Heart left ventricle (tissue), 16 donors: ENCODE data around the gene OS9. TPM values are rescaled to one million over a fixed set of nuclear protein-coding genes. Genes with fewer than 3 reads are reported as not detected.

Source experiments
- ATAC-seq, 4 donors: fragments of 200-7000 bp; cut with Tn5 transposase; one replicate each; pipeline ENCODE4 v1.9.1; 2020 to 2022; ENCODE audit warnings: moderate library complexity in 4 of 4, mild to moderate bottlenecking in 3 of 4, moderate number of reproducible peaks in 1 of 4
- DNase-seq, 5 donors: peaks; one replicate each; pipeline ENCODE4 v3.0.0-alpha.2; 2020
- H3K27ac ChIP-seq, 12 donors: fragments of 200-600 bp; sonication (generic) in 4 of 12; one replicate each; pipeline versions ENCODE4 v1.5.0 to v1.8.0; 2016 to 2022; ENCODE audit warnings: mild to moderate bottlenecking in 2 of 12
- H3K27me3 ChIP-seq, 9 donors: fragments of 200-600 bp; sonication (generic) in 2 of 9; one replicate each; pipeline versions ENCODE4 v1.5.1 to v1.8.0; 2016 to 2022; ENCODE audit warnings: mild to moderate bottlenecking in 3 of 9
- H3K36me3 ChIP-seq, 9 donors: fragments of 200-600 bp; sonication (generic) in 2 of 9; one replicate each; pipeline versions ENCODE4 v1.5.0 to v1.8.0; 2018 to 2022; ENCODE audit warnings: mild to moderate bottlenecking in 2 of 9
- H3K4me1 ChIP-seq, 12 donors: fragments of 200-600 bp; sonication (generic) in 4 of 12; one replicate each; pipeline versions ENCODE4 v1.5.0 to v1.8.0; 2016 to 2022; ENCODE audit warnings: mild to moderate bottlenecking in 3 of 12
- H3K4me3 ChIP-seq, 12 donors: fragments of 200-600 bp; sonication (generic) in 4 of 12; one replicate each; pipeline versions ENCODE4 v1.5.0 to v1.8.0; 2017 to 2022; ENCODE audit warnings: mild to moderate bottlenecking in 9 of 12, moderate library complexity in 4 of 12
- H3K9me3 ChIP-seq, 12 donors: fragments of 200-600 bp; sonication (generic) in 4 of 12; one replicate each; pipeline versions ENCODE4 v1.5.0 to v1.8.0; 2016 to 2022; ENCODE audit warnings: mild to moderate bottlenecking in 1 of 12
- POLR2A ChIP-seq, 2 donors: fragments of 450-650 bp; IDR thresholded peaks; one replicate each; pipeline ENCODE4 v1.6.1; 2017; ENCODE audit warnings: antibody characterized with exemption in 2 of 2, mild to moderate bottlenecking in 2 of 2, moderate library complexity in 2 of 2
- WGBS, 4 donors: extraction: QIAGEN DNeasy Blood & Tissue Kit in 2 of 4; methylation state at CpG; one replicate each; pipeline versions ENCODE4 v1.1.5 to v1.1.7; 2013 to 2018; 5-methylcytosine and 5-hydroxymethylcytosine counted together
- intact Hi-C, 10 donors: fragments of 100-400 bp; cut with DNase I; formaldehyde crosslinking; loops; one replicate each; pipeline versions ENCODE4 v1.11.1 to v1.14.2; 2022
- polyA plus RNA-seq, 2 donors: library from polyadenylated mRNA; stranded (reverse); fragments of 200-250 nt; gene quantifications; one replicate each; pipeline ENCODE4 v1.2.3, GENCODE V29; 2013
- total RNA-seq, 9 donors: library from RNA; depleted of rRNA in 2 of 9; stranded (reverse); fragments of >200 nt in 2 of 9; fragmentation: NEBNext Ultra II Directional in 3 of 9; extraction: Animal tissue kit (Norgen Biotek cat#: 25700) in 3 of 9; gene quantifications; one replicate each; pipeline versions ENCODE4 v1.1.0 to v1.2.4, GENCODE V29; 2016 to 2023
- TF ChIP-seq, protein P1 (sequence below), 12 donors: fragments of 200-600 bp; sonication (generic) in 4 of 12; IDR thresholded peaks; one replicate each; pipeline versions ENCODE4 v1.5.0 to v1.8.0; 2018 to 2022; ENCODE audit warnings: antibody characterized with exemption in 12 of 12, mild to moderate bottlenecking in 5 of 12
- donor health status: ischemic (EF 13 %, LVEDD 7.1; RV severe dilation, severe dysfunction).
- donor health status: healthy with polysubstance abuse.
- donor health status: DM: no; HTN: yes; CAD: no.
- donor health status: DM: no; HTN: no; CAD: no.
- donor health status: ischemic (EF 25% LVEDD 6.9; RV normal size, moderate dysfunction).
- donor health status: ischemic (EF 25% LVEDD 5.7; RV mildly dilated, moderate dysfunction).
- donor health status: healthy.
- donor health status: DM: yes; HTN: yes; CAD: no.
- donor health status: ischemic (EF 35%, LVEDD 5.7; RV mildly dilated, moderate dysfunction).
- donor health status: nonischemic (EF 11% LVEDD 7.7; RV severe dilation, severe dysfunction).
- donor health status: DM: yes; HTN: yes; CAD: no.
- donor health status: PGD.
- donor health status: ischemic (EF 29% LVEDD 5.4; RV normal size, mild dysfunction).
- donor health status: nonischemic (EF 23%, LVEDD 6.1; RV moderate dilation, normal function).

OS9 gene
- total and polyA plus RNA-seq, 11 donors: 89.4 to 196 (median 130) TPM

DNA sequence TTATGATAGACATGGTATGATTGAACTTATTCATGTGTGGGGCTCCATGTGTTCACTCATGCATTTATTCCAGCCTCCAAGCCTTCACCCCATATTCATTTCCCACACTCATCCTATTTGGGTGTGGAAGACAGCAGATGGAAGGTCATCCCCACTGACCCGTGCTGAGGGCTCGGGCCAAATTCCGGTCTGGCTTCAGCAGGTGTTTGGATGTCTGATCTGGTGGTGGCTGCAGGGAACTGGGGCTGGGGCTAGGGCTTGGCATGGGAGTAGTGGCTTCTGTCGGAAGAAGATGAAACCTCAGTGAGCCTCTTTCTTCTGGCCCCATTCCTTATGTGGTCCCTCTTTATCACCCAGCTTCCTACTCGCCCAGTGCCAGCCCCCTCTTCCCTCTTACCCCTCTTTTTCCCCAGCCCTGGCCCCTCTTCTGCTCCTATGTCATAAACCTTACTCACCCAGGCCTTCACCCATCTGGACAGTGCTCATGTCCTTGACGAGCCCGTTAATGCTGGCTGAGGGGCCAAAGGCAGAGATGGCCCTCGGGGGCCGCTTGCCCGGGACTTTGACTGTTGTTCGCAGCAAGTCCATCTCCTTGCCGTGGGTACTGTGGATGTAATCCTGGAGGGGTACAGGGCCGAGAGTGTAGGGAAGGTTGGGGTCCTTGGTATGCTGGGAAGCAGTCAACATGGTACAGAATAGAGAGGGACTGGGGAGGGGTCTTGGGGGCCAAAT is 36.6 kb downstream of the OS9 start:
- no peak overlapping the region for H3K4me3 ChIP-seq
- peaks cover 0 to 75% (median 0%) of the 10 kb centered on the region in 9 donors for H3K36me3 ChIP-seq
- intact Hi-C loops: loop anchor here in 3 of 10 donors (10.0 kb wide), 2 partner anchors 96 to 146 kb away; partner anchors contain the start of gene B4GALNT1 (in 1 of the 3)
- DNase-seq (no peak), ATAC-seq (no peak)
- TF ChIP-seq POLR2A (IDR thresholded peaks at IDR 0.05): no peak
- TF ChIP-seq, protein P1, sequence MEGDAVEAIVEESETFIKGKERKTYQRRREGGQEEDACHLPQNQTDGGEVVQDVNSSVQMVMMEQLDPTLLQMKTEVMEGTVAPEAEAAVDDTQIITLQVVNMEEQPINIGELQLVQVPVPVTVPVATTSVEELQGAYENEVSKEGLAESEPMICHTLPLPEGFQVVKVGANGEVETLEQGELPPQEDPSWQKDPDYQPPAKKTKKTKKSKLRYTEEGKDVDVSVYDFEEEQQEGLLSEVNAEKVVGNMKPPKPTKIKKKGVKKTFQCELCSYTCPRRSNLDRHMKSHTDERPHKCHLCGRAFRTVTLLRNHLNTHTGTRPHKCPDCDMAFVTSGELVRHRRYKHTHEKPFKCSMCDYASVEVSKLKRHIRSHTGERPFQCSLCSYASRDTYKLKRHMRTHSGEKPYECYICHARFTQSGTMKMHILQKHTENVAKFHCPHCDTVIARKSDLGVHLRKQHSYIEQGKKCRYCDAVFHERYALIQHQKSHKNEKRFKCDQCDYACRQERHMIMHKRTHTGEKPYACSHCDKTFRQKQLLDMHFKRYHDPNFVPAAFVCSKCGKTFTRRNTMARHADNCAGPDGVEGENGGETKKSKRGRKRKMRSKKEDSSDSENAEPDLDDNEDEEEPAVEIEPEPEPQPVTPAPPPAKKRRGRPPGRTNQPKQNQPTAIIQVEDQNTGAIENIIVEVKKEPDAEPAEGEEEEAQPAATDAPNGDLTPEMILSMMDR (IDR thresholded peaks at IDR 0.05): no peak
- 73 to 88% (median 80%) methylated on average over 13 of the region's 13 CpGs for WGBS, 4 donors
- H3K27ac ChIP-seq: no peak overlapping the region
- peaks cover 0 to 30% (median 10%) of the 10 kb centered on the region in 12 donors for H3K4me1 ChIP-seq
- H3K9me3 ChIP-seq: no peaks in the 10 kb centered on the region
- peaks cover 0 to 41% (median 14%) of the 10 kb centered on the region in 9 donors for H3K27me3 ChIP-seq

DNA sequence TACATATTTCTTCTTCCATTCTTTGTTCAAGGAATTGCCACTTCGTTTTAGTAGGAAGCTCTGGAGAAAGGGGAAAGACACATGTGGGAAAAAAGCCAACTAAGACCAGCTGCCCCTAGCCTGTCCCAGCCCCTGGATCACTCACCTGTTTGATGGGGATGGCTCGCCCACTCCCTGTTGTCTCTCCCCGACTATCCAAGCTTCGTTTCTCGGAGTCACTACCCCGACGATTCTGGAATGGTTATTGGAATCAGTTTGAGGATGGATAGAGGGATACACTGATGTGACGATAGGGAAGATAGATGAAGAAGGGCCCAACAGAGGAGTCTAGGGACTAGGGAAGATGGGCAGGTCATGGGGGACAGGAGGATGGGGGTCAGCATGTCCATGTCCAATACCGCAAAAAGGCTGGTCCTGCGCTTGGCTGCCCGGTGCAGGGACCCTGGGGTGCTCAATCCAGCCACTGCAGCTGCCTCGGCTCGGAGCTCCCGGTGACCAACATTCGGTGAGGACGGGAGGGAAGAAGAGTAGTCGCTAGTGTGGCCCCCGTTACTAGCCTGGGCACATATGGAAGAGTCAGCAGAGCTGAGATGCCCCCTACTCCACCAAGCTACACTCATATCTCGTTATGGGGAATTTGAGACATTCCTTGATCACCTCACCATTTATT is 37.6 kb downstream of the OS9 start:
- Histone ChIP-seq H3K27ac (no peak overlapping the region), H3K36me3 (peaks cover 0 to 68% (median 0%) of the 10 kb centered on the region in 9 donors), H3K4me1 (peaks cover 0 to 30% (median 20%) of the 10 kb centered on the region in 12 donors), H3K9me3 (no peaks in the 10 kb centered on the region), H3K27me3 (peaks cover 3 to 51% (median 14%) of the 10 kb centered on the region in 9 donors), H3K4me3 (no peak overlapping the region)
- DNase-seq: peak in 1 of 5 donors; percentile 5
- TF ChIP-seq, protein P1 (IDR thresholded peaks at IDR 0.05): no peak
- no peak for TF ChIP-seq POLR2A (IDR thresholded peaks at IDR 0.05)
- intact Hi-C loops: loop anchor here in 3 of 10 donors (10.0 kb wide), 2 partner anchors 97 to 147 kb away; partner anchors contain the start of gene B4GALNT1 (in 1 of the 3)
- ATAC-seq: no peak
- 77 to 79% (median 78%) methylated on average over 19 of the region's 19 CpGs for WGBS, 4 donors

DNA sequence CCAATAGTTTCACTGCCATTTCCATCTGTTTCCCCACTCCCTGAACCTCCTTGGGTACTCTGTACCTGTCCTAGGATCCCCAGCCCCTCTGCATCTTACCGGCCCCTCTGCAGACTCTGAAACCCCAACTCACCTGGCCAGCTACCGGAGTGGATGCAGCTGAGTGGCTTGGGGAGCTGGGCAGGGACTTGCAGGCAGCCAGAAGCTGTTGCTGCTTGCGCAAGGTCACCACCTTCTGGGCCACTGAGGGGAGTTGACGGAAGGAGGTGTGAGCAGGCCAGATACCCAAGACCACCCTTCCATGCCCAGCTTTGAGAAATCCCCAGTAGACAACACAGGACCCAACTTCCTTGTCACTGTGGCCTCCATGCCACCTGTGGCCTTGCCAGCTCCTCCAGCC is 38.3 kb downstream of the OS9 start:
- DNase-seq (no peak), ATAC-seq (no peak)
- Histone ChIP-seq H3K4me1 (peaks cover 0 to 30% (median 21%) of the 10 kb centered on the region in 12 donors), H3K4me3 (no peak overlapping the region), H3K27me3 (peaks cover 10 to 54% (median 20%) of the 10 kb centered on the region in 9 donors), H3K36me3 (peaks cover 0 to 63% (median 0%) of the 10 kb centered on the region in 9 donors), H3K27ac (no peak overlapping the region), H3K9me3 (no peaks in the 10 kb centered on the region)
- 68 to 79% (median 72%) methylated on average over 4 of the region's 4 CpGs for WGBS, 4 donors
- intact Hi-C loops: loop anchor here in 3 of 10 donors (10.0 kb wide), 2 partner anchors 97 to 147 kb away; partner anchors contain the start of gene B4GALNT1 (in 1 of the 3)
- TF ChIP-seq POLR2A (IDR thresholded peaks at IDR 0.05): no peak
- TF ChIP-seq, protein P1 (IDR thresholded peaks at IDR 0.05): no peak
